Skeletal muscle cell (primary cell): ENCODE results near the gene GJC3.
"Not testable (repeated sequence)": the region's sequence is repeated elsewhere in the genome, so short reads cannot be mapped to it uniquely, and the experiment has no call there.

Source experiments
- DNase-seq: peaks from one replicate; pipeline ENCODE4 v3.0.0-alpha.2; 2010; ENCODE audit warnings: low read depth
- H3K4me3 ChIP-seq: 2 replicates; pipeline ENCODE4 v1.5.1; 2011; ENCODE audit warnings: low read depth, mild to moderate bottlenecking, control low read depth, low read length, moderate library complexity

The GJC3 gene

DNA sequence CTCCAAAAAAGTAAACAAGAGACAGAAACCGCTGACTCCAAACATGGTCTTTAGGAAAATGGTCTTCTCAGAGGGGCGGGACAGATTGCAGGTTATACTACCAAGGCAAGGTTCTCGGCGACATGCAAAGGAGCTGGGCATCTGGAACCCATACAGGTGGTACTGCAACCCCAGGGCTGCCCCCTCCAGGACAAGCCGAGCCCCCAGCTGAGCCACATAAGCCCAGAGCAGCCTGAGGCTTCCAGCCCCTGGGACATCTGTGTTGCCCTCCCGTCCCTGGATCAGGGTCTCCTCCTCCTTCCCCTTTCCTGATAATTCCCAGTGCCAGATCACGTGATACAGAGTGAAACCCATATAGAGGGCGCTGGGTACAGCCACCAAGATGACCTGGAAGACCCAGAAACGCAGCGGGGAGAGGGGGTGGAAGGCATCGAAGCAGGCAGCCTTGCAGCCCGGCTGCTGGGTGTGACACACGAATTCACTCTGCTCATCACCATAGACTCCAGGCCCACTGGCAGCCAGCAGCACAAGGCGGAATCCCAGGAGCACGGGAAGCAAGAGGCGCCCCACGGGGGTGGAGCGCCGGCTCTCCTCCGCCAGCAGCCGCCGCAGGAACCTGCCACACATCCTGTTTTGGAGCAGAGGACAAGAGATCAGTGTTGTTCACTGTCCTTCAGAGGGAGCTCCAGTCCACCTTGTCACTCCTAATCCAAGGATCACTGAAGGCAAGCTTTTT is at the start of gene GJC3:
GJC3 (minus strand) TSS at position 627 of the 736 bp plus-strand sequence; CDS start at position 627, 0 bp downstream.
- DNase-seq, result no peak
- H3K4me3 ChIP-seq, result no peak within 1 kb of the TSS

DNA sequence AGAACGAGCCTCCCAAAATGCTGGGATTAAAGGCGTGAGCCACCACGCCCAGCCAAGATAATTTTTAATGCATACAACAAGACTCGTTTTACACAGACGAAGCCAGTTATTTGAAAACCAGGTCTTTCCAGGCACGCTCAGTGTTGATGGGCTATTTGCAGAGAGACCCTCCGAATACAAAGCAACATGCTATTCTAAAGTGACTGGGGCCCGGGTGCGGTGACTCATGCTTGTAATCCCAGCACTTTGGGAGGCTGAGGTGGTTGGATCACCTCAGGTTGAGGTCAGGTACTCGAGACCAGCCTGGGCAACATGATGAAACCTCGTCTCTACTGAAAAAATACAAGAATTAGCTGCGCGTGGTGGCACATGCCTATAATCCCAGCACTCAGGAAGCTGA is 47.2 kb upstream of the GJC3 start:
- H3K4me3 ChIP-seq, result no peak overlapping the region
- no peak for DNase-seq

DNA sequence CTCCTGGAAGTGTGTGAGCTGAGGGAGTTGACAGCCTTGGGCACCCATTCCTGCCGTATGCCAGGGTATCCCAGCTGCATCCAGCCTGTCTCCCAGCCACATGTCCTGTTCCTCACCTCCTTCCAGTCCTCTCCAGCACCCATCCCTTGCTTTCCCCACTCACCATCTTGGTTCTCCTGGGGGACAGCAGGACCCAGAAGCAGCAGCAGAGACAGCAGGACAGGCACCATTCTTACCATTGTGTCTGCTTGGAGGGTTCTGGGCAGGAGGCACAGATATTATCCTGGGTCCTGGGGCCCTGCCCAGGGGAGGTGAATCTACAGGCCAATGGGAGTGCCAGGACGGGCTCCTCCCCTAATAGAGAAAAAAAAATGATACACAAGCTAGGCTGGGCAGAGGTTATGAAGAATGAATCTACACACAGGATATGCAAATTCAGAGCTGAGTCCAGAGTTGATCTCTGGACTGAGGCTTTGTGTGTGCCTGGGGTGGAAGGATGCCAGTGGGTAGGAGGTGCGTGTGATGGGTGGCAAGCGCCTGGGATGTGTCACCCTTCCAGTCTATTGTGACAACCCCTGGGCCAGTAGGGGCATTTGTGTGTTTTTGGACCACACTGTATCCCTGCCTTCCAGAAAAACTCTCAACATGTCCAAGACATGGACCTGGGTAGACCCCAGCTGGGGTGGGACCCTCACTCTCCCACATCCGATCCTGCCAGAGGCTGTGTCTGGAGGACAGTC is 46.5 kb upstream of the GJC3 start, which contains the start of gene AZGP1:
AZGP1 (minus strand) TSS at position 250 of the 740 bp plus-strand sequence; CDS start at position 239, 11 bp downstream.
- H3K4me3 ChIP-seq, result no peak within 1 kb of the TSS
- no peak for DNase-seq

DNA sequence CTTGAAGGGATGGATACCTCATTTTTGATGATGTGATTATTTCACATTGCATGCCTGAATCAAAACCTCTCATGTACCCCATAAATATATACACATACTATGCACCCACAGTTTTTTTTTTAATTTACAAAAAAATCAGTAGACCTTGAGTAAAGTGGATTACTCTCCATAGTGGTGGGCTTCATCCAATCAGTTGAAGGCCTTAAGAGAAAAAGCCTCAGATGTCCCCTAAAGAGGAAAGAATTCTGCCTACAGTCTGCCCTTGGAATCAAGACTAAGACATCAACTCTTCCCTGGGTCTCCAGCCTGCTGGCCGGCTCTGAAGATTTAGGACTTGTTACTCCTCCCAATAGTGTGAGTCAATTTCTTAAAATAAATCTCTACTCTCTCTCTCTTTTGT is 45.3 kb upstream of the GJC3 start:
- DNase-seq, result no peak
- no peak overlapping the region for H3K4me3 ChIP-seq

GRCh38 chr7:99973817-99974216 is 44.4 kb upstream of the GJC3 start:
- DNase-seq, H3K4me3 ChIP-seq: not testable (repeated sequence)

DNA sequence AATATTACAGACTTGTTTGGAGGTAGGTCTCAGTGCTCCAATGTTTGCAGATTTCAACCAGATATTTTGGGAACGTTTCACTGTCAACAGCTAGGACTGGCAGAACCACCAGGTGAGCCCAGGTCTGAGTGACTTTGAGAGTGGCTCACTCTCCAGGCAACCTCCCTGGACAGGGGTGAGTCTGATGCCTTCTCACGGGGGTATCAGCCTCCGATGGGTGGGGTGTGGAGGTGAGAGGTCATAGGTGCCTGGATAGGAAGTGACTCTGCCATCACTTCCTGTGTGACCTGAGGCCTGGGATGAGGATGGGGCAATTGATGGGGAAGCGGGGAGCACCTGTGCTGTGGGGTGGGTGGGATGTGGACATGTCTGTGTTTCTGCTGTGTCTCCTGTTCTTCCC is 41.8 kb upstream of the GJC3 start:
- DNase-seq, result no peak
- no peak overlapping the region for H3K4me3 ChIP-seq

DNA sequence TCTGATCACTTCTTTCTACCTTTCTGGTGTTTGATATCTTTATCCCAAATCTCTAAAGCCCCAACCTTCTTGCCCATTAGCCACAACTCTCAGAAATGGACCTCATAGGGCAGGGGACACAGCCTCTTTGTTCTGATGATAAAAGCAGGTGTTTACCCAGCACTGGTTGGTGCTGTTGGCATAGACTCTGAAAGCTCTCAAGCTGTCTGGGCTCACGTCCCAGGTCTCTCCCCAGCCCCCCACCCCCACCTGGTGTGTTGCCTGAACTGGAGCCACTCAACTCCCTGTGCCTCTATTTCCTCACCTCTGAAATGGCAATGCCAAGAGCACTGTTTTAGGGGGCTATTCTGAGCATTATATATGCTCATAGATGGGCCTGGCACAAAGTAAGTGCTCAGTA is 40.4 kb upstream of the GJC3 start:
- DNase-seq, result not testable (repeated sequence)

DNA sequence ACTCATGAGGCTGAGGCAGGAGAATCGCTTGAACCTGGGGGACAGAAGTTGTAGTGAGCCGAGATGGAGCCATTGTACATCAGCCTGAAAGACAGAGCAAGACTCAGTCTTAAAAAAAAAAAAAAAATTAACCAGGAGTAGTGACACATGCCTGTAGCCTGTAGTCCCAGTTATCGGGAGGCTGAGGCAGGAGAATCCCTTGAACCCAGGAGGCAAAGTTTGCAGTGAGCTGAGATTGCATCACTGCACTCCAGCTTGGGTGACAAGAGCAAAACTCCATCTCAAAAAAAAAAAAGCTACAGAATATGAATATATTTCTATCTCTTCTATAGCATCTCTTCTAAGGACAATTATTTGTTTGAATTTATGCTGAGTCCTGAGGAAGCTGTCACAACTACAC is 39.9 kb upstream of the GJC3 start:
- no peak overlapping the region for H3K4me3 ChIP-seq
- no peak for DNase-seq

More for the DNA sequence above, 40.4 kb upstream of the GJC3 start:
- H3K4me3 ChIP-seq, result not testable (repeated sequence)

- DNase-seq, result no peak
- no peak overlapping the region for H3K4me3 ChIP-seq
Measured at GRCh38 chr7:99958564-99959227, 29.3 kb upstream of the GJC3 start.

DNA sequence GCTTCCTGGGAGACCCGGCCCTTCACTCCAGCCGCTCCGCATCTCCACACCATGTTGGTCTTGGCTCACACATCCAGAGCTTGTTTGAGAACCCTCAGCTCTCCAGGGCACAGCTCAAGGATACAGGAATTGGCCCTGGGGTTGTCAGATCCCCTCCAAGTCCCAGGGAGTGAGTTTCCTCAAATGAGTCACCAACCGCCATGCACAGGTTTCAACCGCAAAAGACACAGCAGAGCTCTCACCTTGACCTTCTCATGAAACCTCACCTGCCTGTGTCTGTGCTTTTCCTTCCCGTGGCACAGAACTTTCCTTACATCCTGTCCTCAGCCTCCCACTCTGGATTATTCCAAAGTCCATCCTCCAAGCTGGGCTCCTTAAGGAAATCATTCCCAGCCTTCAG is 25.8 kb upstream of the GJC3 start:
- DNase-seq, result no peak
- no peak overlapping the region for H3K4me3 ChIP-seq

DNA sequence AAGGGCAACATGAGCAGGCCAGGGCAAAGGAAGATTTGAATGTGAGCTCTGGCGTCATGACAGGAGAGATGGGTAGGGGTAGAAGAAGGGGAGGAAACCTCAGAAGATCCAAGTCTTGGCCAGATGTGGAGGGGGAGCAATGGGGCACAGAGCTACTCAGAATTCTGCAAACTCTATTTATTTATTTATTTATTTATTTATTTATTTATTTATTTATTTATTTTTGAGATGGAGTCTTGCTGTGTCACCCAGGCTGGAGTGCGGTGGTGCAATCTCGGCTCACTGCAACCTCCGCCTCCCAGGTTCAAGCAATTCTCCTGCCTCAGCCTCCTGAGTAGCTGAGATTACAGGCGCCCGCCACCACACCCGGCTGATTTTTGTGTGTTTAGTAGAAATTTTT is 25.2 kb upstream of the GJC3 start:
- H3K4me3 ChIP-seq, DNase-seq: not testable (repeated sequence)

GRCh38 chr7:99953649-99954048 is 24.2 kb upstream of the GJC3 start:
- no peak overlapping the region for H3K4me3 ChIP-seq
- peak; percentile 29 for DNase-seq

GRCh38 chr7:99952649-99953048 is 23.2 kb upstream of the GJC3 start:
- not testable (repeated sequence) for H3K4me3 ChIP-seq, DNase-seq

DNA sequence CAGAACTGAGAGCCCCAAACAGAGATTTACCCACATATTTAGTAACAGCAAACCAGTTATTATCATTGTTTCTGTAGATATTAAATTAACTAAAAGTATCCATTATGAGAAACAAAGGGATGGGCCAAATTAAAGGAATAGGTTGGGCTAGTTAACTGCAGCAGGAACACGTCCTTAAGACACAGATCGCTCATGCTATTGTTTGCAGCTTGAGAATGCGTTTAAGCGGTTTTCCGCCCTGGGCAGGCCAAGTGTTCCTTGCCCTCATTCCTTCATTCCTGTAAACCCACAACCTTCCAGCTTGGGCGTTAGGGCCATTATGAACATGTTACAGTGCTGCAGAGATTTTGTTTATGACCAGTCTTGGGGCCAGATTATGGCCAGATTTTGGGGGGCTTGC is 21.4 kb upstream of the GJC3 start:
- DNase-seq, H3K4me3 ChIP-seq: not testable (repeated sequence)

DNA sequence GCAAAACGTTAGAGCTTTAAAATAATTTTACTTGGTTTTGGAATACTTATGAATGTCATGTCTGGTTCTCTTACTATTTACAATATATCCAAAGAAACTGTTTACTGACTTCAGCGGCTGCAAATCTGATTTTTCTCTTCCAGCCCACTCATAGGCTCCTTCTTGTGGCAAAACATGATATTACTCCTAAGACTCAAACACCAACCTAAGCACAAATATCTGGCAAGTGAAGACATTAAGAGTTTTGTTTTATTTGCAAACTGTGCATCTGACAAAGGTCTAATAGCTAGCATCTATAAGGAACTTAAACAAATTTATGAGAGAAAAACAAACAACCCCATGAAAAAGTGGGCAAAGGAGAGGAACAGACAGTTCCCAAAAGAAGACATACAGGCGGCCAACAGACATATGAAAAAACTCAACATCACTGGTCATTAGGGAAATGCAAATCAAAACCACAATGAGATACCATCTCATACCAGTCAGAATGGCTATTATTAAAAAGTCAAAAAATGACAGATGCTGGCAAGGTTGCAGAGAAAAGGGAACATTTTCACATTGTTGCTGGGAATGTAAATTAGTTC is 20.3 kb upstream of the GJC3 start:
- H3K4me3 ChIP-seq, result no peak overlapping the region
- DNase-seq, result no peak

DNA sequence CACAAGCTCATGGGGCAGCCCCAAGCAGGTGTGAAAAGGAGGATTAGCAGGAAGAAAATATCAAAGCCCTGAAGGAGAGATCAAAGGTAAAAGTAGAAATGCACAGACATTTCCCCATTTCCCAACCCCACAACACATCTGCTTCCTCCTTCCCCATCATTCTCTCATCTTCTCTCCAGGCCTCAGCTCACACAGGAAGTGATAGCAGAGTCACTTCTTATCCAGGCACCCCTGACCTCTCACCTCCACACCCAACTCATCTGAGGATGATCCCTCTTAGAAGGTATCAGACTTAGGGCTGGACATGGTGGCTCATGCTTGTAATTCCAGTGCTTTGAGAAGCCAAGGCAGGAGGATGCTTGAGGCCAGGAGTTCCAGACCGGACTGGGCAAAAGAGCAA is 18.2 kb upstream of the GJC3 start:
- no peak for DNase-seq
- H3K4me3 ChIP-seq, result no peak overlapping the region

- no peak overlapping the region for H3K4me3 ChIP-seq
- DNase-seq, result no peak
Measured at GRCh38 chr7:99944497-99945070, 15.2 kb upstream of the GJC3 start.

- no peak overlapping the region for H3K4me3 ChIP-seq
- DNase-seq, result no peak
Measured at GRCh38 chr7:99943641-99944496, 14.4 kb upstream of the GJC3 start.

- H3K4me3 ChIP-seq, result no peak overlapping the region
- DNase-seq, result no peak
Measured at GRCh38 chr7:99938296-99938695, 8.9 kb upstream of the GJC3 start.
